Myocyte (in vitro differentiated cells): Measurements from ENCODE around the gene CDK11B. TPM values are rescaled to one million over a fixed set of nuclear protein-coding genes. Genes with fewer than 3 reads are reported as not detected.
A peak's percentile ranks its signal among the peaks of the same experiment; 100 is the strongest.

ENCODE experiments used
- DNase-seq: peaks from one replicate; pipeline ENCODE4 v3.0.0-alpha.2; 2012; ENCODE audit warnings: low read depth
- total RNA-seq: library from RNA; depleted of rRNA; stranded (reverse); fragments of >200 nt; gene quantifications from 2 replicates; pipeline ENCODE4 v1.2.3, GENCODE V29; 2014

The CDK11B gene
- total RNA-seq, 1 donor from 2014 or later, result 16.0 TPM

GRCh38 chr1:1617516-1617915 is 41.3 kb downstream of the CDK11B start:
- no peak for DNase-seq

DNA sequence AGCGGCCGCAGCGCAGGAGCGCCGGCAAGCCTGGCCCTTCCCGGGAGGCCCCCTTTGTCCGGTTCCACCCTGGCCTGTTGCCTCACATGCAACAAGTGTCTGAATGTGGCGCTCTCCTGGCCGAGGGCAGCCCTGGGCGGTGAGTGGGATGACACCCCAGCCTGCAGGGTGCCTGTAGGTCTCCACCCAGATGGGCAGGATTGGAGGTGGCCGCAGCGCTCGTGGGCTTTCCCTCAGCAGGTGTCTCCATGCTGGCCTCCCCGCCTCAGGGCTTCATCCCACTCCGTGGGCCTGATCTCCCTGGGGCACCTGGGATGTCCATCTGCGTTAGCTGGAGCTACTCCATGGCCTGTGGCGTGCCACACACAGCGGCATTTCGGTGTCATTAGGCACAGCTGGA is 42.0 kb downstream of the CDK11B start:
- no peak for DNase-seq

GRCh38 chr1:1616045-1616790 is 42.6 kb downstream of the CDK11B start:
- peak; percentile 35 for DNase-seq

DNA sequence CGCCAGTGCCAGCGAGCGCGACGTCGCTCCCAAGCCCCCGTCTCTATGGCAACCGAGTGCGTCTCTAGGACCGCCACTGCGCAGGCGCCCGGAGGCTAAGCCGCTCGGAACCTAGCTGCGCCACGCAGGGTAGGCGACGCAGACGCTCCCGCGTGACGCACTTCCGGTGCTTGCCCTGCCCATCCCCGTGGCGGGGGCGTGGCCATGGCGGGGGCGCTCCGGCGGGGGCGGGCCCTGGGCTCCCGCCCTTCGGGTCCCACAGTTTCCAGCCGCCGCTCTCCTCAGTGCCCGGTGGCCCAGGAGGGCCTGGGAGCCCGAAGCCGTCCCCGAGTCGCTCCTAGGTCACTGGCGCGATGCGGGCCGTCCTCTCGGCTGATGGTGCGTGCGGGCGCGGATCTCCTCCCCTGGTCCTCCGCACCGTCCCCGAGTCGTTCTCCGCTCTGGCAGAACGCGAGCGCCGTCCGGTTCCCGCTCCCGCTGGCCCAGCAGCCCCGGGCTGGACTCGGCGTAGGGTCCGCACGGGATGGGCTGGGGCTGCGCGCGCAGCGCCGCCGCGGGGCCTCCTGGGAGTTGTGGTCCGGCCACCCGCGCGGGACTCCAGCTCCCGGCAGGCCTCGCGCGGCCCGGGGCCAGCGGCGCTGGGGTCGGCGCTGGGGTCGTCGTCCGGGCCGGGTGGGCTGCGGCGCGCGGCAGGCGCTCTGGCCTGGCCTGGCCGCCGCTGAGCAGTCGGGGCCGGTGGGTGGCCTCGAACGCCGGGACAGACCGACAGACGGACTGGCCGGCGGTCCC is 43.4 kb downstream of the CDK11B start, which contains the start of gene MIB2:
TSS of gene MIB2 (plus strand) at position 245 of the 789 bp plus-strand sequence. CDS start 7,953 bp downstream, outside the sequence.
- DNase-seq, result peak; percentile 96

- no peak for DNase-seq
Observed at GRCh38 chr1:1614954-1615255, 43.9 kb downstream of the CDK11B start.

GRCh38 chr1:1614204-1614953 is 44.4 kb downstream of the CDK11B start:
- DNase-seq, result peak; percentile 9

GRCh38 chr1:1613509-1614082 is 45.2 kb downstream of the CDK11B start:
- DNase-seq, result no peak

DNA sequence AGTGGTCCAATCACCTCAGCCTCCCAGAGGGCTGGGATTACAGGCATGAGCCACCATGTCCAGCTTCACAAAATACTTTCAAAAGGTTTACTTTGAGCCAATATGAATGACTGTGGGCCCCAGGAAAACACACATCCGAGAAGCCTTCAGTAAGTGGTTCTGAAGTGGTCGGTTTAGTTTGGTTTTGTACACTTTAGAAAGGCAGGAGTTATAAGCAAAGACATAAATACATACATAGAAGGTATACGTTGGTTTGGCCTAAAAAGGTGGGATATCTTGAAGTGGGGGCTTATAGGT is 46.8 kb downstream of the CDK11B start:
- DNase-seq, result no peak

DNA sequence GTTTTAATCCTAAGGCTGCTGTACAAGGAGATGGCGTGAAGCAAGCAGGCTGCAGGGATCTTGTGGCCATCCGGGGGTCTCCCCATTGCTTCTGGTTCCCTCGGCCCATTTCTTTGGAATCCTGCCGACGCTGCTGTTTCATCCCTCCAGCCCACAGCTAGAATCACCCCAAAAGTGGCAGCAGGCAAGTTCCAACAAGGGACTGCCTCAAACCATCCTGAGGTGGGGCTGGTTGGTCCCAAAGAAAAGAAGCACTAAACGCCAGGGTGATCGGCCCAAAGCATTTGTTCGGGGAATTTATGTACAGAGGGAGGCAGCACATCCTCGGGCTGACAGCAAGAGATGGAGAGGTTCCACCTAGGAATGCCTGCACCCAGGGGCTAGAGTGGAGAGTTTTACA is 48.0 kb downstream of the CDK11B start:
- no peak for DNase-seq

DNA sequence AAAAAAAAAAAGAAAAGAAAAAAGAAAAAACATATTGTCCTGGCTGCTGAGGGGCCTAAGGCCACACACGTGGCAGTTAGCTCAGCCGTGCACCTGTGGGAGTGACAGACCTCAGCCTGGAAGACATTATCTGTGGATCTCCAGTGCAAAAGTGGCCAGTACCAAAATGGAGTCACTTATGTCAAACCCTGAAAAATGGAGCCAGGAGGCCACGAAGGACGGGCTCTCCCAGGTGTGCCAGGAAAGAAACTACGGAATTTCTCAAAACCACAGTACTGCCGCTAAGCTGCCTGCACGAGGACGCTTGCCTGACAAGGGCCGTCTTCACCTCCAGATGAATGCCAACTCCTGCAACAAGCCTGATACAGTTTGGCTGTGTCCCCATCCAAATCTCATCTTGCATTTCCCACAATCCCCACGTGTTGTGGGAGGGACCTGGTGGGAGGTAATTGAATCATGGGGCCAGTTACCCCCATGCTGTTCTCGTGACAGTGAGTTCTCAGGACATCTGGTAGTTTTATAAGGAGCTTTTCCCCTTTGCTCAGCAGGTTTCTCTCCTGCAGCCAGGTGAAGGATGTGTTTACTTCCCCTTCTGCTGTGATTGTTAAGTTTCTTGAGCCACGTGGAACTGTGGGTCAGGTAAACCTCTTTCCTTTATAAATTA is 48.9 kb downstream of the CDK11B start:
- no peak for DNase-seq

- DNase-seq, result no peak
Observed at GRCh38 chr1:1606232-1606631, 52.6 kb downstream of the CDK11B start.

DNA sequence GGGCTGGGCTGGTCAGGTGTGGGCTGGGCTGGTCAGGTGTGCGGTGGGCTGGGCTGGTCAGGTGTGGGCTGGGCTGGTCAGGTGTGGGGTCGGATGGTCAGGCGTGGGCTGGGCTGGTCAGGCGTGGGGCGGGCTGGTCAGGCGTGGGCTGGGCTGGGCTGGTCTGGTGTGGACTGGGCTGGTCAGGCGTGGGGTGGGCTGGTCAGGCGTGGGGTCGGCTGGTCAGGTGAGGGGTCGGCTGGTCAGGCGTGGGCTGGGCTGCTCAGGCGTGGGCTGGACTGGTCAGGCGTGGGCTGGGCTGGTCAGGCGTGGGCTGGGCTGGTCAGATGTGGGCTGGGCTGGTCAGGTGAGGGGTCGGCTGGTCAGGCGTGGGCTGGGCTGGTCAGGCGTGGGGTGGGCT is 53.1 kb downstream of the CDK11B start:
- DNase-seq, result no peak

- no peak for DNase-seq
Observed at GRCh38 chr1:1605034-1605591, 53.7 kb downstream of the CDK11B start.

- DNase-seq, result no peak
Observed at GRCh38 chr1:1604374-1605033, 54.3 kb downstream of the CDK11B start.

- DNase-seq, result no peak
Observed at GRCh38 chr1:1603671-1604373, 55.0 kb downstream of the CDK11B start.

GRCh38 chr1:1602968-1603506 is 55.8 kb downstream of the CDK11B start:
- no peak for DNase-seq

- DNase-seq, result no peak
Observed at GRCh38 chr1:1602304-1602967, 56.4 kb downstream of the CDK11B start.

DNA sequence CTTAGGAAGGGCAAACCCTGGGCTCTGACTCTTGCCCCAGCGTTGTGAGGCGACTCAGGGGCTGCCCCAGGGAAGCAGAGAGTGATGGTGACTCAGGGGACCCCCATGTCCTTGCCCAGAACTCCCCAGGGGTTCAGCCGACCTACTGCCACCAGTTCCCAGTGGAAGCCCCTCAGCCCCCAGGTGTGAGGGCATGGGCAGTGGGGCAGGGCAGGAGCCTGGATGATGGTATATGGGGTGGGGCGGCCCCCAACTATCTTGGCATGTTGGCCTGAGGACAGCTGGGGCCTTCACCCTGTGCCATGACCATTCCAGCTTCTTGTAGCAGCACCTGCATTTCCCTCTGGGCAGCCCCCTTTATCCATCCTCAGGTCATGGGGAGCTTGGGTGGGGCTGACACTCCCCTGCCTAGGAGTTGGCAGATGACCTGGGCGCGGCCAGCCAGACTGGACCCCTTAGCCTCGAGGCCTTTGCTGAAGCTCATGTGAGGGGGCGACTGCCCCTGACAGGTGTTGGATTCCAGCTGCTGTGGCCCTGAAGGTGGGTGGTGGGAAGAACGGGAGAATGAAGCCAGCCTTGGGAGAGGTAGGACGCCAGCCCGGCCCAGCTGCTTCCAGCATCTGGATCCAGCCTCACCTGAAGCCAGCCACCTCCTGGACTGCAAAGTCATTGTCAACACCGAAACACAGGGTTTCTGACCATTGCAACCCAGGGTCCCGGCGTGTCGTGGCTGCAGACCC is 57.1 kb downstream of the CDK11B start:
- DNase-seq, result no peak
